Testis (tissue), 3 donors: ENCODE results near the gene POLN. TPM values are rescaled to one million over a fixed set of nuclear protein-coding genes. Genes with fewer than 3 reads are reported as not detected.
"Not testable (repeated sequence)": the region's sequence is repeated elsewhere in the genome, so short reads cannot be mapped to it uniquely, and the experiment has no call there.

Experiments used
- DNase-seq: peaks from one replicate; pipeline ENCODE4 v3.0.0-alpha.2; 2019
- H3K27ac ChIP-seq, 2 donors: fragments of 200-600 bp; sonication (generic); one replicate each; pipeline ENCODE4 v1.5.1; 2019
- H3K27me3 ChIP-seq: fragments of 200-600 bp; sonication (generic); one replicate; pipeline ENCODE4 v1.5.1; 2019
- H3K36me3 ChIP-seq: fragments of 200-600 bp; sonication (generic); one replicate; pipeline ENCODE4 v1.5.1; 2017; ENCODE audit warnings: low read depth; ENCODE audit errors: missing control alignments
- H3K4me1 ChIP-seq: fragments of 200-600 bp; sonication (generic); one replicate; pipeline ENCODE4 v1.5.1; 2019
- H3K4me3 ChIP-seq, 2 donors: fragments of 200-600 bp; sonication (generic); one replicate each; pipeline ENCODE4 v1.5.1; 2017 to 2019
- H3K9me3 ChIP-seq: fragments of 200-600 bp; sonication (generic); one replicate; pipeline ENCODE4 v1.5.1; 2017
- POLR2A ChIP-seq: fragments of 450-650 bp; IDR thresholded peaks from one replicate; pipeline ENCODE4 v1.6.1; 2017; ENCODE audit warnings: antibody characterized with exemption, mild to moderate bottlenecking, moderate library complexity
- WGBS, 2 donors: methylation state at CpG; one replicate each; pipeline ENCODE4 v1.1.5; 2018; 5-methylcytosine and 5-hydroxymethylcytosine counted together
- intact Hi-C: fragments of 100-400 bp; cut with DNase I; formaldehyde crosslinking; loops from one replicate; pipeline ENCODE4 v1.15.1; 2023; ENCODE audit warnings: low total_unique reads
- polyA plus RNA-seq: library from polyadenylated mRNA; stranded (reverse); fragments of 350-450 nt; fragmentation: Illumina TruSeq; extraction: RNeasy Lipid Tissue Mini Kit (QIAGEN cat#74804); gene quantifications from one replicate; pipeline ENCODE4 v1.2.3, GENCODE V29; 2014; ENCODE audit warnings: low read depth, low replicate concordance; ENCODE audit not compliant: insufficient read depth
- total RNA-seq, 2 donors: library from RNA; depleted of rRNA; stranded (reverse); fragments of >200 nt; gene quantifications; one replicate each; pipeline ENCODE4 v1.2.3, GENCODE V29; 2016
- TF ChIP-seq, protein P1 (sequence below), 3 experiments: fragments of 450-650 bp in 2 of 3; fragments of 200-600 bp in 1 of 3; sonication (generic) in 1 of 3; IDR thresholded peaks; one replicate each; pipeline ENCODE4 v1.5.1; 2016 to 2019; ENCODE audit warnings: antibody characterized with exemption in 3 of 3, mild to moderate bottlenecking in 2 of 3, moderate library complexity in 1 of 3

Gene POLN
- total and polyA plus RNA-seq, 3 donors from 2014 or later = 12.2 to 23.7 (median 22.9) TPM

DNA sequence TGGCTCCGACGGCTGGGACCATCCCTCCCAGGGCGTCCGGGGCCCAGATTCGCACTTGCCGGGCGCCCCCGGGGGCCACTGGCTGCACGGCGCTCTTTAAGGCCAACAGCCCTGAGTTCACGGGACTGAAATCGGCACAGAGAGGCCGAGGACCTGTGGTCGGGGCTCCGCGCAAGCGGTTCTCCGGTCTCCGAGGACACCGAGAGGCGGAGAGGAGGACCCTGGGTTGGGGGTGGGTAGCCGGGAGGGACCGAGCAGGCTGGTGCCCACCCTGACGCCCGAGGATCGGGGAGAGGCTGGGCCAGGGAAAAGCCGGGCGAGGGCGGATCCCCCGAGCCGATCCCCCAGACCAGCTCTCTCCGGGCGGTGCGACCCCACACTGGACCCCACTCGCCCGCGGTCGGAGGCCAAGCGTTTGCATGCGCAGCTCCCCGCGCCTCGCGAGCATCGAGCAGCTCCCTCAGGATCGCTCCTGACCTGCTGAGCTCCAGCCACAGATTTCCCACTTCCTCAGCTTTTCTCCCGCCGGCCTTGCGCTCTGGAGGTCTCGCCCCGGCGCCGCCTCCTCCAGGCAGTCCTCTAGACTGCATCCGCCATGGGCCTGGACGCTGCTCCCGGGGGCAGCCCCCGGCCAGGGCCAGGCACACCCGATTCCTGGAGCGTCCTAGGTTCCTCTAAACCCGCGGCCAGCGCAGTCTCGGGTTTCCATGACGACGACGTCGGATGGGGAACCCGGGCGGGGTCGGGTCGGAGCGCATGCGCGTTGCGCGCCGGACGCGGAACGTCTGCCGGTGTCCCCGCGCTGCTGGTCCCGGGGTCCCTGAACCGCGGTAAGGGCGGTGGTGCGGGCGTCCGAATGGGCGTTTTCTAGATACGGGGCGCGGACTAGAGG, 200.4 kb downstream of the POLN start:
- peak; percentile 91 for DNase-seq
- intact Hi-C loops = no loop called here
- Histone ChIP-seq H3K4me1 (peaks cover 17% of the 10 kb centered on the region), H3K4me3 (peak overlapping the region; percentile 75 to 87), H3K9me3 (no peaks in the 10 kb centered on the region), H3K27me3 (no peaks in the 10 kb centered on the region), H3K27ac (peak overlapping the region in 1 of 2 donors; percentile 53), H3K36me3 (no peaks in the 10 kb centered on the region)
- WGBS, 2 donors = 1% methylated on average over 13 to 64 of the region's 94 CpGs
- TF ChIP-seq POLR2A = no peak
- TF ChIP-seq, protein P1, sequence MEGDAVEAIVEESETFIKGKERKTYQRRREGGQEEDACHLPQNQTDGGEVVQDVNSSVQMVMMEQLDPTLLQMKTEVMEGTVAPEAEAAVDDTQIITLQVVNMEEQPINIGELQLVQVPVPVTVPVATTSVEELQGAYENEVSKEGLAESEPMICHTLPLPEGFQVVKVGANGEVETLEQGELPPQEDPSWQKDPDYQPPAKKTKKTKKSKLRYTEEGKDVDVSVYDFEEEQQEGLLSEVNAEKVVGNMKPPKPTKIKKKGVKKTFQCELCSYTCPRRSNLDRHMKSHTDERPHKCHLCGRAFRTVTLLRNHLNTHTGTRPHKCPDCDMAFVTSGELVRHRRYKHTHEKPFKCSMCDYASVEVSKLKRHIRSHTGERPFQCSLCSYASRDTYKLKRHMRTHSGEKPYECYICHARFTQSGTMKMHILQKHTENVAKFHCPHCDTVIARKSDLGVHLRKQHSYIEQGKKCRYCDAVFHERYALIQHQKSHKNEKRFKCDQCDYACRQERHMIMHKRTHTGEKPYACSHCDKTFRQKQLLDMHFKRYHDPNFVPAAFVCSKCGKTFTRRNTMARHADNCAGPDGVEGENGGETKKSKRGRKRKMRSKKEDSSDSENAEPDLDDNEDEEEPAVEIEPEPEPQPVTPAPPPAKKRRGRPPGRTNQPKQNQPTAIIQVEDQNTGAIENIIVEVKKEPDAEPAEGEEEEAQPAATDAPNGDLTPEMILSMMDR (IDR thresholded peaks at IDR 0.05) = no peak

DNA sequence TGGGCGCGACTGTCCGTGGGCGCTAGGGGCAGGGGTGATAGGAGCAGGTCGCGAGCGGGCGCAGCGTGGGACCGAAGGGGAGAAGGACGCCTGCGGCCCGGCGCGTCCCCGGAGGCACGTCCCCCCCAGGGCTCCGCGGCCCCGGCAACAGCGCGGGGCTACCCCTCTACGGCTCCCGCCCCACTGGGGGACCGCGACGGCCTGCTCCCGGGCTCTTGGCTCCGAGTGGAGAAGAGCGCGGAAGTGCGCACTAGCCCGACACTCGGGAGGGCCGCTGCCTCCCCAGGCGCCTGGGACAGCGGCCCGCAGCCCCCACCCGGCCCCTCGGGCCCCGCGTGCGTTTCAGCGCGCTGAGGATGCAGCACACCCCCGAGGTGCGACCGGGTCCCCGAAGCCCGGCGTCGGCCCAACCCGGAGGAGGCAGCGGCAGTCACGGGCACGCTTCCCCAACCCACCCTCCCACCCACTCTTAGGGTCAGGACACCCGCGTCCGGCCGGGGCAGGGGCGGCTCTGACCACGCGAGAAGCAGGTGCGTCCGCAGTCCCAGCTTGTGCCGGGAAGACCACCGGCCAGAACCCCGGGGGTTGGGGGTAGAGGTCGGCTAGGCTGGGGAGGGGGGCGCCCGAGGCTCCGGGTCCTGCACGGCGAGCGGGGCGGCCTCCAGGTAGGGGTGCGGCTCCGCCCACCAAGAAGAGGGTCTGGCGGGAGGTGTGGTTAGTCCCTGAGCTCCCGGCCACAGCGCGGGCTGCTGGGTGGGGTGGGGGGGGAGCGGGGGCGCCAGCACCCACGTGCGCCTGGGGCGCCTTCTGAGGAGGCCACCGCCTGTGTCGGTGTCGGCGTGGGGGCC, 201.3 kb downstream of the POLN start:
- Histone ChIP-seq H3K27ac (peak overlapping the region in 1 of 2 donors; percentile 50), H3K36me3 (no peaks in the 10 kb centered on the region), H3K4me1 (peaks cover 17% of the 10 kb centered on the region), H3K27me3 (no peaks in the 10 kb centered on the region), H3K9me3 (no peaks in the 10 kb centered on the region), H3K4me3 (peak overlapping the region; percentile 75 to 87)
- 5% methylated on average over 48 of the region's 91 CpGs; no CpG with 5 or more reads in 1 of the 2 donors for WGBS, 2 donors
- no peak for DNase-seq
- intact Hi-C loops = no loop called here
- TF ChIP-seq, protein P1 (IDR thresholded peaks at IDR 0.05) = no peak
- no peak for TF ChIP-seq POLR2A

DNA sequence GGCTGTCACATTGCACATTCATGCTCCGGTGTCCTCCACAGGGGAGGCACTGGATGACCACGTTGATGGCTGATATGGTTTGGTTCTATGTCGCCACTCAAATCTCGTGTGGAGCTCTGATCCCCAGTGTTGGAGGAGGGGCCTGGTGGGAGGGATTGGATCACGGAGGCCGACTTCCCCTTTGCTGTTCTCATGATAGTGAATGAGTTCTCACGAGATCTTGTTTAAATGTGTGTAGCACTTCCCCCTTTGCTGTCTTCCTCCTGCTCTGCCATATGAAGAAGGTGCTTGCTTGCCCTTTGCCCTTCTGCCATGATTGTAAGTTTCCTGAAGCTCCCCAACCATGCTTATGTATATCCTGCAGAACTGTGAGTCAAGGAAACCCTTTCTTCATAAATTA, 205.1 kb downstream of the POLN start:
- no peak overlapping the region for H3K27ac ChIP-seq
- H3K4me3 ChIP-seq = no peak overlapping the region
- no peaks in the 10 kb centered on the region for H3K27me3 ChIP-seq
- TF ChIP-seq POLR2A = no peak
- TF ChIP-seq, protein P1 (IDR thresholded peaks at IDR 0.05) = no peak
- WGBS, 2 donors = 81 to 89% methylated on average over 7 of the region's 7 CpGs
- peaks cover 5% of the 10 kb centered on the region for H3K4me1 ChIP-seq
- no peaks in the 10 kb centered on the region for H3K9me3 ChIP-seq
- H3K36me3 ChIP-seq = no peaks in the 10 kb centered on the region
- intact Hi-C loops = no loop called here
- no peak for DNase-seq

DNA sequence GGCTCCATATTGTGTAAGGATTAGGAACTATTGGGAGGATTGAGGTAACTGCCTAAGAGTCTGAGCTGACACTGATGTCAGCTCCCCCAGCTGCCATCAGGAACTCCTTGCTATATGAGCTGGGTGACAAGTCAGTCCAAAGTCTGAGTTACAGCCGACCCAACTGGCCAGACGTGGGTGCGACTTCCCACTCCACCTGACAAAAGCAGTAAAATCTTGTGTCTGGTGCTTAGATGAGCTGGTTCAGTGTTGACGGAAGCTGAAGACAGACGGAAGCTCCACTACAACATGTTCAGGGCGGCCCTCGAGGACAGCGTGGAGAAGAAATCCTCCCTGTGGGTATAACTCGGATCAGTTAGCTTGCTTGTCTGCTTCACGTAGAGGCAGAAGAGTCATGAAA, 205.6 kb downstream of the POLN start:
- H3K36me3 ChIP-seq = no peaks in the 10 kb centered on the region
- DNase-seq = no peak
- H3K4me3 ChIP-seq = no peak overlapping the region
- intact Hi-C loops = no loop called here
- H3K27me3 ChIP-seq = no peaks in the 10 kb centered on the region
- WGBS, 2 donors = 93 to 97% methylated on average over 10 of the region's 10 CpGs
- no peak overlapping the region for H3K27ac ChIP-seq
- H3K4me1 ChIP-seq = peaks cover 5% of the 10 kb centered on the region
- TF ChIP-seq, protein P1 (IDR thresholded peaks at IDR 0.05) = no peak
- TF ChIP-seq POLR2A = no peak
- no peaks in the 10 kb centered on the region for H3K9me3 ChIP-seq

DNA sequence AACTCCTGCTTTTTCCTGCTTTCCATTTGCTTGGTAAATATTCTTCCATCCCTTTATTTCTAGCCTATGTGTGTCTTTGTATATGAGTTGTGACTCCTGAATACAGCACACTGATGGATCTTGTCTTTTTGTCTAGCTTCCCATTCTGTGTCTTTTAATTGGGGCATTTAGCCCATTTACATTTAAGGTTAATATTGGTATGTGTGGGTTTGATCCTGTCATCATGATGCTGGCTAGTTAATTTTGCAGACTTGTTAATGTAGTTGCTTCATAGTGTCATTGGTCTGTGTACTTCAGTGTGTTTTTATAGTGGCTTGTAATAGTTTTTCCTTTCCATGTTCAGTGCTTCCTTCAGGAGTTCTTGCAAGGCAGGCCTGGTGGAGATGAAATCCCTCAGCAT, 210.8 kb downstream of the POLN start:
- H3K9me3 ChIP-seq, H3K4me1 ChIP-seq, H3K27me3 ChIP-seq, H3K27ac ChIP-seq, intact Hi-C loops, H3K36me3 ChIP-seq, DNase-seq, H3K4me3 ChIP-seq: not testable (repeated sequence)

DNA sequence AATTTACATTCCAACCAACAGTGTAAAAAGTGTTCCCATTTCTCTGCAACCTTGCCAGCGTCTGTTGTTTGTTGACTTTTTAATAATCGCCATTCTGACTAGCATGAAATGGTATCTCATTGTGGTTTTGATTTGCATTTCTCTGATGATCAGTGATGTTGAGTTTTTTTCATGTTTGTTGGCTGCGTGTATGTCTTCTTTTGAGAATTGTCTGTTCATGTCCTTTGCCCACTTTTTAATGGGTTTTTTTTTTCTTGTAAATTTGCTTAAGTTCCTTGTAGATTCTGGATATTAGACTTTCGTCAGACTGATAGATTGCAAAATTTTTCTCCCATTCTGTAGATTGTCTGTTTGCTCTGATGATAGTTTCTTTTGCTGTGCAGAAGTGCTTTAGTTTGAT, 214.8 kb downstream of the POLN start:
- H3K27me3 ChIP-seq, H3K4me1 ChIP-seq, H3K27ac ChIP-seq, H3K36me3 ChIP-seq, DNase-seq, H3K9me3 ChIP-seq, H3K4me3 ChIP-seq, intact Hi-C loops: not testable (repeated sequence)
- 87 to 93% methylated on average over 4 of the region's 4 CpGs for WGBS, 2 donors
